Testis (tissue), 2 donors: ENCODE measurements around the gene PLA2G4E.

Experiments used
- CTCF ChIP-seq, 3 experiments: fragments of 450-650 bp in 2 of 3; fragments of 200-600 bp in 1 of 3; sonication (generic) in 1 of 3; IDR thresholded peaks; one replicate each; pipeline ENCODE4 v1.5.1; 2016 to 2019; ENCODE audit warnings: antibody characterized with exemption in 3 of 3, mild to moderate bottlenecking in 2 of 3, moderate library complexity in 1 of 3
- POLR2A ChIP-seq: fragments of 450-650 bp; IDR thresholded peaks from one replicate; pipeline ENCODE4 v1.6.1; 2017; ENCODE audit warnings: antibody characterized with exemption, mild to moderate bottlenecking, moderate library complexity

- TF ChIP-seq CTCF (IDR thresholded peaks at IDR 0.05) (no peak), POLR2A (no peak)
These were observed 23.8 kb downstream of the PLA2G4E start for GRCh38 chr15:41996921-41997592.
